HG03280 (cell line): ENCODE results near the gene DDX31.

Source experiments
- ATAC-seq: cut with Tn5 transposase; IDR thresholded peaks from one replicate; pipeline ENCODE4 v1.9.1; 2021; ENCODE audit warnings: mild to moderate bottlenecking, moderate library complexity; ENCODE audit not compliant: unreplicated experiment

The DDX31 gene

GRCh38 chr9:132637801-132638200, 32.0 kb downstream of the DDX31 start:
- no peak for ATAC-seq

- no peak for ATAC-seq
Observed at GRCh38 chr9:132637351-132637750, 32.4 kb downstream of the DDX31 start.

- ATAC-seq, result no peak
Observed at GRCh38 chr9:132634327-132634726, 35.5 kb downstream of the DDX31 start.

- ATAC-seq, result no peak
Observed at GRCh38 chr9:132632413-132633129, 37.2 kb downstream of the DDX31 start.

GRCh38 chr9:132631685-132632084, 38.1 kb downstream of the DDX31 start:
- no peak for ATAC-seq

- ATAC-seq, result no peak
Observed at GRCh38 chr9:132631280-132631679, 38.5 kb downstream of the DDX31 start.

- ATAC-seq, result no peak
Observed at GRCh38 chr9:132630811-132631210, 39.0 kb downstream of the DDX31 start.

- ATAC-seq, result no peak
Observed at GRCh38 chr9:132630116-132630515, 39.7 kb downstream of the DDX31 start.

- ATAC-seq, result no peak
Observed at GRCh38 chr9:132628746-132629145, 41.0 kb downstream of the DDX31 start.

GRCh38 chr9:132627594-132627993, 42.2 kb downstream of the DDX31 start:
- ATAC-seq, result no peak

- no peak for ATAC-seq
Observed at GRCh38 chr9:132627106-132627505, 42.7 kb downstream of the DDX31 start.

GRCh38 chr9:132626285-132626684, 43.5 kb downstream of the DDX31 start:
- ATAC-seq, result no peak

GRCh38 chr9:132622159-132622558, 47.6 kb downstream of the DDX31 start:
- ATAC-seq, result no peak

- ATAC-seq, result no peak
Observed at GRCh38 chr9:132616725-132617124, 53.1 kb downstream of the DDX31 start.

- ATAC-seq, result no peak
Observed at GRCh38 chr9:132615774-132616173, 54.0 kb downstream of the DDX31 start.

GRCh38 chr9:132614324-132614723, 55.5 kb downstream of the DDX31 start:
- no peak for ATAC-seq

GRCh38 chr9:132610661-132611060, 59.1 kb downstream of the DDX31 start:
- ATAC-seq, result no peak

GRCh38 chr9:132609829-132610228, 60.0 kb downstream of the DDX31 start:
- no peak for ATAC-seq

GRCh38 chr9:132609184-132609583, 60.6 kb downstream of the DDX31 start:
- ATAC-seq, result no peak

GRCh38 chr9:132606066-132606465, 63.7 kb downstream of the DDX31 start:
- no peak for ATAC-seq

GRCh38 chr9:132605387-132605786, 64.4 kb downstream of the DDX31 start:
- ATAC-seq, result no peak

- ATAC-seq, result no peak
Observed at GRCh38 chr9:132602207-132602606, 67.6 kb downstream of the DDX31 start.

- no peak for ATAC-seq
Observed at GRCh38 chr9:132600326-132600984, 69.3 kb downstream of the DDX31 start.
